ENCODE results near the gene LYRM4.
A peak's percentile ranks its signal among the peaks of the same experiment; 100 is the strongest.

LYRM4 gene

GRCh38 chr6:5172041-5172653 lies 88.6 kb downstream of the LYRM4 start:
- DNase-seq, result no peak

GRCh38 chr6:5167501-5167900 lies 93.2 kb downstream of the LYRM4 start:
- no peak for DNase-seq

- DNase-seq, result no peak
Observed at GRCh38 chr6:5164092-5164491, 96.7 kb downstream of the LYRM4 start.

GRCh38 chr6:5163247-5163646 lies 97.5 kb downstream of the LYRM4 start:
- DNase-seq, result no peak

GRCh38 chr6:5162355-5162754 lies 98.4 kb downstream of the LYRM4 start:
- DNase-seq, result no peak

GRCh38 chr6:5160206-5160605 lies 100.5 kb downstream of the LYRM4 start:
- no peak for DNase-seq

GRCh38 chr6:5159162-5159561 lies 101.6 kb downstream of the LYRM4 start:
- DNase-seq, result no peak

GRCh38 chr6:5158180-5158579 lies 102.6 kb downstream of the LYRM4 start:
- no peak for DNase-seq

- DNase-seq, result no peak
Observed at GRCh38 chr6:5157621-5158138, 103.1 kb downstream of the LYRM4 start.

- DNase-seq, result no peak
Observed at GRCh38 chr6:5156627-5157026, 104.1 kb downstream of the LYRM4 start.

GRCh38 chr6:5155906-5156305 lies 104.8 kb downstream of the LYRM4 start:
- no peak for DNase-seq

GRCh38 chr6:5153186-5153585 lies 107.6 kb downstream of the LYRM4 start:
- DNase-seq, result no peak

GRCh38 chr6:5152460-5152859 lies 108.3 kb downstream of the LYRM4 start:
- DNase-seq, result no peak

- DNase-seq, result no peak
Observed at GRCh38 chr6:5151955-5152401, 108.8 kb downstream of the LYRM4 start.

GRCh38 chr6:5151360-5151954 lies 109.3 kb downstream of the LYRM4 start:
- DNase-seq, result no peak

- DNase-seq, result no peak
Observed at GRCh38 chr6:5150551-5151075, 110.1 kb downstream of the LYRM4 start.

GRCh38 chr6:5149891-5150290 lies 110.9 kb downstream of the LYRM4 start:
- no peak for DNase-seq

GRCh38 chr6:5149159-5149704 lies 111.5 kb downstream of the LYRM4 start:
- no peak for DNase-seq

- DNase-seq, result no peak
Observed at GRCh38 chr6:5146398-5146797, 114.4 kb downstream of the LYRM4 start.

GRCh38 chr6:5143634-5144311 lies 117.0 kb downstream of the LYRM4 start:
- peak; percentile 47 to 84 (median 78) for DNase-seq

- DNase-seq, result no peak
Observed at GRCh38 chr6:5142915-5143314, 117.8 kb downstream of the LYRM4 start.

- DNase-seq, result no peak
Observed at GRCh38 chr6:5142131-5142530, 118.6 kb downstream of the LYRM4 start.

- no peak for DNase-seq
Observed at GRCh38 chr6:5141046-5141445, 119.7 kb downstream of the LYRM4 start.

Data from activated naive CD4-positive, alpha-beta T cell (primary cell).